OCI-LY1 (cell line): ENCODE measurements around the gene ARHGEF35.

Experiments
- H2AFZ ChIP-seq: fragments of 200-600 bp; sonication (generic), shearing (Covaris generic); 2 replicates; pipeline ENCODE4 v1.6.0; 2014; ENCODE audit warnings: antibody characterized with exemption, mild to moderate bottlenecking, low read length
- H3F3A ChIP-seq: fragments of 200-600 bp; sonication (generic), shearing (Covaris generic); 2 replicates; pipeline ENCODE4 v1.6.0; 2014; ENCODE audit warnings: mild to moderate bottlenecking, antibody characterized with exemption, low read length, moderate library complexity; ENCODE audit not compliant: insufficient read depth
- H3K27ac ChIP-seq: fragments of 200-600 bp; sonication (generic); 2 replicates; pipeline ENCODE4 v1.5.1; 2014; ENCODE audit warnings: low read length, mixed run types, mild to moderate bottlenecking, low read depth; ENCODE audit not compliant: poor library complexity, severe bottlenecking
- H3K27me3 ChIP-seq: fragments of 200-600 bp; sonication (generic); 2 replicates; pipeline ENCODE4 v1.6.0; 2014; ENCODE audit warnings: antibody characterized with exemption, mild to moderate bottlenecking, low read length, moderate library complexity; ENCODE audit not compliant: insufficient read depth
- H3K36me3 ChIP-seq: fragments of 200-600 bp; sonication (generic); 2 replicates; pipeline ENCODE4 v1.6.1; 2014; ENCODE audit warnings: mild to moderate bottlenecking, antibody characterized with exemption, low read length, moderate library complexity, mixed read lengths; ENCODE audit not compliant: insufficient read depth
- H3K4me1 ChIP-seq: fragments of 200-600 bp; sonication (generic); 2 replicates; pipeline ENCODE4 v1.5.1; 2014; ENCODE audit warnings: mild to moderate bottlenecking, low read length, moderate library complexity; ENCODE audit not compliant: insufficient read depth, severe bottlenecking
- H3K4me2 ChIP-seq: fragments of 200-600 bp; sonication (generic), shearing (Covaris generic); 2 replicates; pipeline ENCODE4 v1.6.1; 2014; ENCODE audit warnings: low read length
- H3K4me3 ChIP-seq: fragments of 200-600 bp; sonication (generic); 2 replicates; pipeline ENCODE4 v1.5.1; 2014; ENCODE audit warnings: low read length, low read depth, mild to moderate bottlenecking, mixed read lengths; ENCODE audit not compliant: poor library complexity, severe bottlenecking
- H3K79me2 ChIP-seq: fragments of 200-600 bp; shearing (Covaris generic); 2 replicates; pipeline ENCODE4 v1.6.1; 2016; ENCODE audit warnings: mixed run types, low read length, mixed read lengths; ENCODE audit not compliant: insufficient read depth
- H3K9ac ChIP-seq: fragments of 200-600 bp; sonication (generic), shearing (Covaris generic); 2 replicates; pipeline ENCODE4 v1.6.1; 2014; ENCODE audit warnings: mild to moderate bottlenecking, low read length, mixed read lengths
- H3K9me2 ChIP-seq: fragments of 200-600 bp; sonication (generic), shearing (Covaris generic); 2 replicates; pipeline ENCODE4 v1.6.1; 2014; ENCODE audit warnings: low read depth, mild to moderate bottlenecking, low read length, mixed read lengths
- H3K9me3 ChIP-seq: fragments of 200-600 bp; shearing (Covaris generic); 2 replicates; pipeline ENCODE4 v1.6.1; 2014; ENCODE audit warnings: low read length, mixed read lengths
- H4K20me1 ChIP-seq: fragments of 200-600 bp; sonication (generic), shearing (Covaris generic); 2 replicates; pipeline ENCODE4 v1.6.0; 2016; ENCODE audit warnings: mild to moderate bottlenecking, low read length; ENCODE audit not compliant: insufficient read depth
- CTCF ChIP-seq: fragments of 200-600 bp; sonication (generic), shearing (Covaris generic); IDR thresholded peaks from 2 replicates; pipeline ENCODE4 v1.5.1; 2017; ENCODE audit warnings: mild to moderate bottlenecking, antibody characterized with exemption, low read length, moderate library complexity, mixed read lengths
- EZH2 ChIP-seq: fragments of 200-600 bp; sonication (generic), shearing (Covaris generic); IDR thresholded peaks from 2 replicates; pipeline ENCODE4 v1.8.0; 2017; ENCODE audit warnings: borderline replicate concordance, mixed run types, mild to moderate bottlenecking, antibody characterized with exemption, low read length, moderate library complexity, mixed read lengths

The ARHGEF35 gene

GRCh38 chr7:144144426-144144825 lies 51.2 kb downstream of the ARHGEF35 start:
- TF ChIP-seq EZH2, result no peak
- TF ChIP-seq CTCF, result no peak
- Histone ChIP-seq H2AFZ (no peak overlapping the region), H3K27me3 (no peaks in the 10 kb centered on the region)

GRCh38 chr7:144142187-144142586 lies 53.4 kb downstream of the ARHGEF35 start:
- H3K9me3 ChIP-seq, result no peaks in the 10 kb centered on the region
- H3K9me2 ChIP-seq, result no peaks in the 10 kb centered on the region
- TF ChIP-seq EZH2 (no peak), CTCF (no peak)
- no peaks in the 10 kb centered on the region for H3K27me3 ChIP-seq
- H4K20me1 ChIP-seq, result no peaks in the 10 kb centered on the region
- H3K4me2 ChIP-seq, result no peak overlapping the region
- no peak overlapping the region for H3K27ac ChIP-seq
- no peak overlapping the region for H2AFZ ChIP-seq
- H3K4me1 ChIP-seq, result no peaks in the 10 kb centered on the region
- no peaks in the 10 kb centered on the region for H3F3A ChIP-seq
- H3K4me3 ChIP-seq, result no peak overlapping the region
- H3K9ac ChIP-seq, result no peak overlapping the region
- no peaks in the 10 kb centered on the region; the same call in 1 of the 2 replicates for H3K79me2 ChIP-seq
- no peaks in the 10 kb centered on the region for H3K36me3 ChIP-seq

More at GRCh38 chr7:144144426-144144825, 51.2 kb downstream of the ARHGEF35 start:
- Histone ChIP-seq H3K27ac (no peak overlapping the region), H4K20me1 (no peaks in the 10 kb centered on the region), H3K9ac (no peak overlapping the region), H3K9me3 (no peaks in the 10 kb centered on the region), H3K79me2 (no peaks in the 10 kb centered on the region; the same call in 1 of the 2 replicates), H3K36me3 (no peaks in the 10 kb centered on the region), H3K9me2 (no peaks in the 10 kb centered on the region), H3K4me3 (no peak overlapping the region), H3K4me2 (no peak overlapping the region), H3F3A (no peaks in the 10 kb centered on the region), H3K4me1 (no peaks in the 10 kb centered on the region)

- TF ChIP-seq CTCF, result no peak
- no peak for TF ChIP-seq EZH2
- H4K20me1 ChIP-seq, result no peaks in the 10 kb centered on the region
These were observed 58.1 kb downstream of the ARHGEF35 start for GRCh38 chr7:144137501-144137900.

More at GRCh38 chr7:144137501-144137900, 58.1 kb downstream of the ARHGEF35 start:
- H3K9me2 ChIP-seq, result no peaks in the 10 kb centered on the region
- H3F3A ChIP-seq, result no peaks in the 10 kb centered on the region
- no peak overlapping the region for H3K4me3 ChIP-seq
- H3K36me3 ChIP-seq, result no peaks in the 10 kb centered on the region
- no peak overlapping the region for H2AFZ ChIP-seq
- H3K4me1 ChIP-seq, result no peaks in the 10 kb centered on the region
- no peak overlapping the region for H3K4me2 ChIP-seq
- no peak overlapping the region for H3K27ac ChIP-seq
- H3K27me3 ChIP-seq, result no peaks in the 10 kb centered on the region
- H3K9ac ChIP-seq, result no peak overlapping the region
- no peaks in the 10 kb centered on the region for H3K79me2 ChIP-seq
- no peaks in the 10 kb centered on the region for H3K9me3 ChIP-seq
